ENCODE data around the gene SLC22A7.
"Not testable (repeated sequence)": the region's sequence is repeated elsewhere in the genome, so short reads cannot be mapped to it uniquely, and the experiment has no call there.

The SLC22A7 gene

DNA sequence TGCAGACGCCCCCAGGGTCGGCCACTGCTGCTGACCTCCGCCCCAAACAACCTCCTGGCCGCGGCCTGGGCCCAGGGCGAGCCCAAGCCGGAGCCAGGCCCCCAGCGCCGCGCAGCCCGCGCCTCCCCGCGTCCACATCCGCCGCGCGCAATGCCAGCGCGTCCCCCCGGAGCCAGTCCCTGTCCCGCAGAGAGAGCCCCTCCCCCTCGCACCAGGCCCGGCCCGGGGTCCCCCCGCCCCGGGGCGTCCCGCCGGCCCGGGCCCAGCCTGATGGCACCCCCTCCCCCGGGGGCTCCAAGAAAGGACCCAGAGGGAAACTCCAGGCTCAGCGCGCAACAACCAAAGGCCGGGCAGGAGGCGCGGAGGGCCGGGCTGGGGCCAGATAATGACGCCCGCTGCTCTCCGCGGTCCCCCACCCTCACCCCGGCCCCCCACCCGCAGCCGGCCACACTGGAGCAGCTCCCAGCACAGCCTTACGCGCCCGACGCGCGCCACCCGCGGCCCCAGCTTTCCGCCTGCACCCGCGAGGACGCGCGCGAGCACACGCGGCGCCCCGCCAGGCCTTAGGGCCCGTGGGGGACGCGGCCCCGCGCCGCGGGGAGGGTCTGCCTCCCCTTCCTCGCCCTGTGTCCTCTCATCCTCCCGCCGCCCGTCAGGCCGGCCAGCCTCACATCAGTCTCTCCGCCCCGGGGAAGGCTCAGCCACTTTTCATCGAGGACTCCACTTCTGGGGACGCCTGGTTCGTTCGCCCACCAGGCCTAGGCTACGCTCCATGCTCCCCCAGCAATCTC, 12.9 kb upstream of the SLC22A7 start:
- DNase-seq: no peak

DNA sequence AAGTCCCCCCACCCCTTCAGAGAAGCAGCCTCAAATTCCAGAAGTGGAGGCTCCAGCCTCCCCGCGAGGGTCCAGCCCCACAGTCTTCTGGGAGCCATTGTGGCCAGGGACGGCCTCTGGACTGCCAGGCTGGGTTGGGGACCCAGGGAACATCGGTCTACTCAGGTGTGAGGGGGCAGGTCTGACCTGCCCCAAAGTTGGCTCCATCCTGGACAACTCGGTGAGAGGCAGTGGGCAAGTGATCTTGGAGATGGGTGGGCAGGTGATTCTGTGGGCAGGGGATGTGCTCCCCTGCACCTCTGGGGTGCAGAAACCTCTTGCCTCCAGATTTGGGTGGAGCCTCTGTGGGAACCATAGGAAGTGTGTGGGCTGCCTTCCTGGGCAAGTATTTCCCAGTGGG, 12.2 kb upstream of the SLC22A7 start:
- no peak for DNase-seq

GRCh38 chr6:43286456-43286979, 11.5 kb upstream of the SLC22A7 start:
- DNase-seq: no peak

- no peak for DNase-seq
These were observed 10.9 kb upstream of the SLC22A7 start for GRCh38 chr6:43286980-43287716.

DNA sequence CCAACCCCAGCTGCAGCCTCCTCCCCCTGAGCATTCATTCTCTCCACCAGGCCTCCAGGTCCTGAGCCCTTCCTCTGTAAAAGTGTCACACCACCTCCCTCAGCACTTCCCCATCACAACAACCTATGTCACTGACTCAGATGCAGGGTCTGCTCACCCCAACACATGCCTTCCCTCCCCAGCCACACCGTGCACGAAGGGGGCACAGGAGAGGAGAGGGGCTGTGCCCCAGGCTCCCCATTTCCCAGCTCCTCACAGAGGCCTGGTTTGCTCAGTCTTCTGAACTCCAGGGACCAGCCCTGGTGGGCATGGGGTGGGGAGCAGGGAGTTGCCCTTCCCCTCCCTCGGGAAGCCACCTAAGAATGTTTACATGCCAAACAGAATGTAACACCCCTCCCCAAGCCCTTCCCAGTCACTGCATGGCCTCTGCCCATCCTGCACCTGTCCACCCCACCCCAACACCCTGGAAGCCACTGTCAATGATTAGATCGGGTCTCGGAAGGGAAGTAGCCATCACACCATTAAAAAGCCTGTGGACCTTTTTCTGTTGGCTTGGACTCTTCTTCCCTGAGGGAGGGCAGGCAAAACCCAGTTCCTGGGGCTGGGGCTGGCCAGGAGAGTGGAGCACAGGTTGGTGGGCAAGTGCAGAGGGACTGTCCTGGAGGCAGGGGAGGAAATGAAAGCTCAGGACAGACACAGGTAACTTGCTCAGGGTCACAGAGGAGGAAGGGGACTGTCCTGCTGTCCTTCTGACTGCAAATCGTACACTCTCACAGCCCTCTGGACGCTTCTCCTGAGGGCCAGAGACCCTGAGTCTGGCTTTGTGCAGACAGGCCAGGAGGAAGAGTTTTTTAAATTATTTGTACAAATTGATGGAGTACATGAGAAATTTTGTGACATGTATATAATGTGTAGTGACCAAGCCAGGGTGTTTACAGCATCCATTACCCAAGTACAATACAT, 10.1 kb upstream of the SLC22A7 start:
- DNase-seq: no peak

DNA sequence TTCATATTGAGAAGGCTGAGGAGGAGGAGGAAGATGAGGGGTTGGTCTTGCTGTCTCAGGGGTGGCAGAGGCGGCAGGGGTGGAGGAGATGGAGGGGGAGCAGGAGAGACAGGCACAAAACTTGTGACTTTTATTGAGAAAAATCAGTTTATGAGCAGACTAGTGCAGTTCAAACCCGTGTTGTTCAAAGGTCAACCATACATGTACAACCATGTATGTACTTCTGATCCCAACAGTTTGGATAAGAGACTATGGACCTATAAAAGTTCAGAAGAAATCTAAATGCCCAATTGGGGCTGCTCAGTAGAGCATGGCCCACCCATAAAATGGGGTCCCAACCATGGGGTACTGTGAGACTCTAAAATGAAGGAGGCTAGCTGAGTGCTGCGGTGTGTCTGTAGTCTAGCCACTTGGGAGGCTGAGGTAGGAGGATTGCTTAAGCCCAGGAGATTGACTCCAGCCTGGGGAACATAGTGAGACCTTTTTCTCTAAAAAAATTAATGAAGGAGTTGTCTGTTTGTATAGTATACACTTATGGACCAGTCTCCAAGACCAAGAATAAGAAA, 7.6 kb upstream of the SLC22A7 start:
- DNase-seq: no peak

DNA sequence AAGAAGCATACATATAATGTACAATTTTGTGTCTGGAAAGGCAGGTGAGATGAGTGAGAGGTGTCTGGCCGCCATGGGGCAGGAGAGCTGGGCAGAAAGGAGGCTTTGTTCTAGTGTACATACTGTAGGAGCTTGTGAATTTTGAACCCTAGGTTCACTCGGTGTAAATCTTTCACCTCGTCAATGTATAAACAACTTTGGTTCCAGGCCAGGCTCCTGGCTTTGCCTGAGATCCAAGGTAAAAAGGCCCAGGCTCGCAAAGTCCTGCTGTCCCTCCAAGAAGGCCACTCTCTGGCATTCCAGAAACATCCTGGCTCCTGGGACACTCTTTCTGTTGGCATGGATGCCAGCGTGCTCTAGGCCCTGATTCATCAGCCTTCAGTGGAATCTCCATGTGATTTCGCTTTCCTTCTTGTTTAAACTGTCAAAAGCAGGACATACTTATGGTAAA, 7.1 kb upstream of the SLC22A7 start:
- DNase-seq: no peak

DNA sequence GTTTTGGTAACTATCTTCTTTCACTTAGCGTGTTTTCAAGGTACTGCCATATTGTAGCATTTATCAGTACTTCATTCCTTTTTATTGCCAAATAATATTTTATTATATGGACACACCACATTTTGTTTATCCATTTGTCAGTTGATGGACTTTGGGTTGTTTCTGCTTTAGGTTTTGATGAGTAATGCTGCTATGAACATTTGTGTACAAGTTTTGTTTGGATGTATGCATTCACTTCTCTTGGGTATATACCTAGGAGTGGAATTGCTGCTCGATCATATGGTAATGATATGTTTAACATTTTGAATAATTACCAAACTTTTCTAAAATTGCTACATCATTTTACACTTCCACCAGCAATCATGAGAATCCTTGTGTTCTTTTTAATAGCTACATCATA, 6.4 kb upstream of the SLC22A7 start:
- no peak for DNase-seq

GRCh38 chr6:43292341-43292740, 5.7 kb upstream of the SLC22A7 start:
- DNase-seq: no peak

DNA sequence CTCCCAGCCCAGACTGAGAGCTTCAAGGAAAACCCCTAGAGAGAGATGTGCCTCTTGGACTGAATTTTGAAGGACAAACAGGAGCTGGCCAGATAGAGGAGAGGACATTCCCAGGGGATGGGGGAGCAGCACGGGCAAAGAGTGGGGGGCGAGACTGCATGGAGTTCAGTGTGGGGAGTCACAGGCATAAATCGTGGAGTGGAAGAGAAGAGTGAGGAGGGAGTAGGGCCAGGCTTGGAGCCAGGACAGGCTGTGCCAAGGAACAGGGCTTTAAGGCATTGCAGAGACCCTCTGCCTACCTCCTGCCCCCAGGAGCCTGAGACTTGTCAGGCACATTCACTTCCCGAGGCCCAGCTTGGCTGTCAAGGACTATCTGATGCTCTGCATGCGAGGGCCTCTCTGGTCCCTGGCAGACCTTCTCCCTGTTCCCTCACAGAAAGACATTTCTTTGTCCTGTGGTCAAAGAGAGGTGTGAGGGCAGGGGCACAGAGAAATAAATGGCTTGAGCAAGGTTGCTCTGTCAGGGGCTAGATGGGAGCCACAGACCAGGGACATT, 5.2 kb upstream of the SLC22A7 start:
- DNase-seq: no peak

DNA sequence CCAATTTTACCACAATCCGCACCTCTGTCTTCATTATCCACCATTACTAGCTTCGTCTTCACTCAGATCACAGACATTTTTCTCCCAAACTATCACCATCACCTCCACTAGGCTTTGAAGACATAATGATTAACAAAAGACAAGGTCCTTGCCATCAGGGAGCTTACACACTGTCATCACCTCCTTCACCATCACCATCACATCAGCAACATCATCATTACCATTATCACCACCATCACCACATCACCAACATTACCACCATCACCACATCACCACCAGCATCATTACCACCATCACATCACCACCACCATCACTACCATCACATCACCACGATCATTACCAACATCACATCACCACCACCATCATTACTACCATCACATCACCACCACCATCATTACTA, 4.4 kb upstream of the SLC22A7 start:
- no peak for DNase-seq

DNA sequence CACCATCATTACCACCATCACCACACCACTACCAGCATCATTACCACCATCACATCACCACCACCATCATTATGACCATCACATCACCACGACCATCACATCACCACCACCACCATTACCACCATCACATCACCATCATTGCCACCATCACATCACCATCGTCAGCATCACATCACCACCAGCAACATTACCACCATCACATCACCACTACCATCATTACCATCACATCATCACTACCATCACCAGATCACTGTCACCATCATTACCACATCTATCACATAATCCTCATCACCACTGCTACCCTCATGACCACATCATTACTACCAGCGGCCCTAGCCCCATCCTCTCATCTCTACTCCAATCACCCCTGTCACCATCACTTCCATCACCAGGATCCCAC, 3.5 kb upstream of the SLC22A7 start:
- no peak for DNase-seq

GRCh38 chr6:43295456-43295855, 2.6 kb upstream of the SLC22A7 start:
- no peak for DNase-seq

DNA sequence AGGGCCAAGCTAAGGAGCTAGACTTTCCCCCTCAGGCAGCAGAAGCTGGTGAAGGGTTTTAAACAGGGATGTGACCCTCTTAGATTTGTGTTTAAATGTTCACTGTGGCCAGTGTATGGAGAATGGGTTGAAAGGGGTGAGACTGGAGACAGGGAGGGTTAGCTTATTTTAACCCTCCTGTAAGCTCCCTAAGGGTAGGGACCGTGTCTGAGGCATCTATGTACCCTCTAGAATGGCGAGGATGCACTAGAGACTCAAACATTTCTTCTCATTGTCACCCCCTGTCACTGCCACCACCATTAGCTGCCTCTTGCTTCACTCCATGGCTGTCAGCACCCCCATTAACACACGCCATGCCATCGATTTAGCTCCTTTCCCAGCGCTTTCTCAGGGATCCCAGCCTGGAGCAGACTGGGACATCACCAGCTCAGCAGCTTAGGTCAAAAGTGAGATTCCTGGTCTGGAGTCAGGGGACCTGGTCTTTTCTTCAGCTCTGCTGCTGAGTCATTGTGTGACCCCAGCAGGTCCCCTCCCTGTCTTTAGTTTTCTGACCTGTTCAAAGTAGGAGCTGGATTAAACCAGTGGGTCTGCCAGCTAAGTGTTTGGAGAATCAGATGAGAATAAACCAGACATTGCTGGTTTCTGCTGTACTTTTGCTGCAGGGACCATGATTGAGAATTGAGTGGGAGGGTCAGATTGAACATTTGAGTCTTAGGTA, 1.1 kb upstream of the SLC22A7 start:
- DNase-seq: no peak

DNA sequence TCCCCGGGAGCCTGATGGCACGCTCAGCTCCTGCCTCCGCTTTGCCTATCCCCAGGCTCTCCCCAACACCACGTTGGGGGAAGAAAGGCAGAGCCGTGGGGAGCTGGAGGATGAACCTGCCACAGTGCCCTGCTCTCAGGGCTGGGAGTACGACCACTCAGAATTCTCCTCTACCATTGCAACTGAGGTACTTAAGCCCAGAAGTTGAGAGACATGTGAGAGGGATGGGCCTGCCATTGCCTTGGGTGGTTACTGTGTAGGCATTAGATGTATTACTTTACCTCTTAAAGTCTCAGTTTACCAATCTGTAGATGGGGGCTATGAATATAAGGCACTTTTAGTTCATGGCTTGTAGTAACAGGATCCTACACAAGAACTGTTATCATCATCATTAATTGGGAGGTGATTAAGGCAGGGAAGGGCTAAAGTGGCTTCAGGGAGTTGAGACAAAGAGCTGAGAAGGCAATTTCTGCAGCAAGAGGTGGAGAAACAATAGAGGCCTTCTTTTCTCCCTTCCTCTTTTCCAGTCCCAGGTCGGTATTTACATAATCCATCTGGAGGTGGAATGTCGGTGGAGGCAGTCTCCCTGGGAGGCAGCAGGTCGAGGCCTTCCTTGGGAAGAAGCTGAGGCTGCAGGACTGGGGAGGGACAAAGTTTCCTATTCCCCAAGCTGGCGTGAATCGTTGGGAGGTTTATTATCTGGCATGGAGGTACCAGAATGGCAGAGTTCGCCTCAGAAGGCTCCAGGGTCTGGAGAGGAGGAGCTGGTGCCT, 691 bp downstream of the SLC22A7 start:
- no peak for DNase-seq

- no peak for DNase-seq
These were observed 1.6 kb downstream of the SLC22A7 start for GRCh38 chr6:43299338-43300293.

DNA sequence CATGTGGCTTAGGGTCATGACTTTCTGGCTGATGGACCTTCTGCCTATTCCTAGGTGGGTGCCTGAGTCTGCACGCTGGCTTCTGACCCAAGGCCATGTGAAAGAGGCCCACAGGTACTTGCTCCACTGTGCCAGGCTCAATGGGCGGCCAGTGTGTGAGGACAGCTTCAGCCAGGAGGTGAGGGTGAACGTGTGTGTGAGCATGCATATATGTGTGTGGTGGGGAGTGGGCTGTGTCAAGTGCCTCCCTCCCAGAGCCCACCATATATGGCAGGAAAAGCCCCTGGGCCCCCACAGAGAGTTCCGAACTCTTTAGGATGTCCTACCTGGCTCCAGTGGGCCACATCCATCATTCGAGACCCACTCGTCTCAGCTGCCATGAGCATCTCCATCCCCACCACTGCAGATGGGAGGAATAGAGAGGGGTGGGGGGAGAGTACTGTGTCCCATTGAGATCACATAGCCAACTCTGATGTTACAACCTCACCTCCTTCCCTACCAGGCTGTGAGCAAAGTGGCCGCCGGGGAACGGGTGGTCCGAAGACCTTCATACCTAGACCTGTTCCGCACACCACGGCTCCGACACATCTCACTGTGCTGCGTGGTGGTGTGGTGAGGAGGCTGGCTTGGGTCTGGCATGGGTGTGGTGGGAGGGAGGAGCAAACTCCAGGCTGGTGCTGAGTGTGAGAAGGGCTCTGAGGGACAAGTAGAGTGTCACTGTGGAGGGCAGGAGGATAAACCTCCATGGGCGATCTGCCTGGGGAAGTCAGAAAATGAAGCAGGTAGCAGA, 3.2 kb downstream of the SLC22A7 start:
- DNase-seq: no peak

DNA sequence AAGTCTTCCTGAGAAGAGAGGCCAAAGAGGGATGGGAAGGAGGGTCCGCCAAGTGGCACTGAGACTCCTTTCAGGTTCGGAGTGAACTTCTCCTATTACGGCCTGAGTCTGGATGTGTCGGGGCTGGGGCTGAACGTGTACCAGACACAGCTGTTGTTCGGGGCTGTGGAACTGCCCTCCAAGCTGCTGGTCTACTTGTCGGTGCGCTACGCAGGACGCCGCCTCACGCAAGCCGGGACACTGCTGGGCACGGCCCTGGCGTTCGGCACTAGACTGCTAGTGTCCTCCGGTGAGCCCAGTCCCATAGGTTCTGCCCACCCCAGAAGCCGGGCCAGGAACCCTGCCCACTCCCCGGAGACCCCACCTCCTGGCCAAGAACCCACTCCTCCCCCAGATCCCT, 4.1 kb downstream of the SLC22A7 start:
- no peak for DNase-seq

DNA sequence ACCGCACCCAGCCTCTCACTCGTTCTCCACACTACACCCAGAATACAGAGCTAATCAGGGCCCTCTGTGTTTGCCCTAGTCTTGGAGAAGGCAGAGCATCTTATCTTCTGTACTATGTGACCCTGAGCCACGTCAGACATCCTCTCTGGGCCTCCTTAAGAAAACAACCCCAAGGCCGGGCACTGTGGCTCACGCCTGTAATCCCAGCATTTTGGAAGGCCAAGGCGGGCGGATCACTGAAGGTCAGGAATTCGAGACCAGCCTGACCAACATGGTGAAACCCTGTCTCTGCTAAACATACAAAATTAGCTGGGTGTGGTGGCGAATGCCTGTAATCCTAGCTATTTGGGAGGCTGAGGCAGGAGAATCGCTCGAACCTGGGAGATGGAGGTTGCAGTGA, 4.9 kb downstream of the SLC22A7 start:
- DNase-seq: not testable (repeated sequence)

Data from DMS79 treated with DMSO at 0.1 percent for 48 hours (cell line).